ENCODE results near the gene ARHGEF37.
"Not testable (repeated sequence)": the region's sequence is repeated elsewhere in the genome, so short reads cannot be mapped to it uniquely, and the experiment has no call there.

The ARHGEF37 gene

DNA sequence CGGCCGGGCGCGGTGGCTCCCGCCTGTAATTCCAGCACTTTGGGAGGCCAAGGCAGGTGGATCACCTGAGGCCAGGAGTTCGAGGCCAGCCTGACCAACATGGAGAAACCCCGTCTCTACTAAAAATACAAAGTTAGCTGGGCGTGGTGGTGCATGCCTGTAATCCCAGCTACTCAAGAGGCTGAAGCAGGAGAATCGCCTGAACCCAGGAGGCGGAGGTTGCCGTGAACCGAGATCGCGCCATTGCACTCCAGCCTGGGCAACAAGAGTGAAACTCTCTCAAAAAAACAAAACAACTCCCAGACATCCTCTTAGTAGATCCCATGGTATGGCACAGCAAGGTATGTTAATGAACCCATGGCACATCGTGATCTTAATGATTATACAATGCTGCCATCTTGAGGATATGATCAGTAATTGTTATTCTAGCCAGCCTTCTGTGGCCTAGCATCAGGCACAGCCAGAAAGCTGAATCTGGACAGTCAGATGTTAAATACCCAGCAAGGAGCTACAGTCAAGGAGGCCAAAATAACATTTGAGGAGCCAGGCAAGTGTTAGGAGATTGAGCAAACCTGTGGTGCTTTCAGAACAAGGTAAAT, 16.7 kb upstream of the ARHGEF37 start:
- not testable (repeated sequence) for DNase-seq (ENCODE audit: low read depth in 3 of 3)

DNA sequence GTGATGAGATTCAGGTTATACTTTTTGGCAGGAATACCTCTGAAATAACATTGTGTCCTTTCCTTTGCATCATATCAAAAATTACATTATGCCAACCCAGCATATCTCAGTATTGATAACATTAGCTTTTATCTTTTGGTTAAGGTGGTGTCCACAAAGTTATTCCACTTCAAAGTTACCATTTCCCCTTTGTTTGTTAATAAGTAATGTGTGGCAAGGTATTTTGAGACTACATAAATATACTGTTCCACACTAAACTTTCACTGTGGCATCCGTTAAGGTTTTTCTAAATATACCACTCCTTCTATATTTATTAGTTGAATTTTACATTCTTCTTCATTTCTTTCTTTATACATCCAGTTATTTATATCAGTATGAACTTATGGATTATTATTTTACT, 14.1 kb upstream of the ARHGEF37 start:
- DNase-seq (ENCODE audit: low read depth in 3 of 3) = no peak

DNA sequence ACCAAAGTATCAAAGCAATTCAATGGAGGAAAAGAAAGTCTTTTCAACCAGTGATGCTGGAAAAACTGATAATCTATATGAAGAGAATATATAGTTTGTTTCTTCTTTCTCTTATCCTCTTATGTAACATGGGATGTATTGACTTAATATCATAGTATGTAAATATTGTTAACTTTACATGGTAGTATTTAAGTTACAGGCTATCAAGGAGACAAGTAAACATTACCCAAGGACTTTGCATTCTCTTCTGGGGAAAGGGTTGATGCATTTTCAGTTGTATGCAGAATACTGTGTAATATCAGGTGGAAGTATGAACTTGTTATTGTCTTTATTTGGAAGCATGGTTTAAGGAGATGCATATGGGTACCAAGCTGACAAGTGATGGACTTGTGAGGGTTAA, 9.1 kb upstream of the ARHGEF37 start:
- no peak for DNase-seq (ENCODE audit: low read depth in 3 of 3)

DNA sequence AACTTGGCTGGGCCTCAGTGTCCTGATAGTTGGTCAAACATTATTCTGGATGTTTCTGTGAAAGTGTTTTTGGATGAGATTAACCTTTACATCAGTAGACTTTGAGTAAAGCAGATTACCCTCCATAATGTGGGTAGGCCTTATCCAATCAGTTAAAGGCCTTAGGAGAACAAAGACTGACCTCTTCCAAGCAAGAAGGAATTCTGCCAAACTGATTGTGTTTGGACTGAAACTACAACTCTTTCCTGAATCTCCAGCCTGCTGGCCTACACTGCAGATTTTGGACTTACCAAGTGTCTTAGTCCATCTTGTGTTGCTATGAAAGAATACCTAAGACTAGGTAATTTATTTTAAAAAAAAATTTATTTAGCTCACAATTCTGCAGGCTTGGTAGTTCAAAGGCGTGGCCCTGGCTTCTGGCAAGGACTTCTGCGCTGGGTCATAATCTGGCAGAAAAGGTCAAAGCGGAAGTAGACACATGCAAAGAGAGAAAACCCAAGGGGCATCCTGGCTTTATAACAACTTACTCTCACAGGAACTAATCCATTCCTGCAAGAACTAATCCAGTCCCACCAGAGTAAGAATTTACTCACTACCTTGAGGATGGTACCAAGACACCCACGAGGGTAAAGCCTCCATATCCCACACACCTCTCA, 8.6 kb upstream of the ARHGEF37 start:
- no peak for DNase-seq (ENCODE audit: low read depth in 3 of 3)

DNA sequence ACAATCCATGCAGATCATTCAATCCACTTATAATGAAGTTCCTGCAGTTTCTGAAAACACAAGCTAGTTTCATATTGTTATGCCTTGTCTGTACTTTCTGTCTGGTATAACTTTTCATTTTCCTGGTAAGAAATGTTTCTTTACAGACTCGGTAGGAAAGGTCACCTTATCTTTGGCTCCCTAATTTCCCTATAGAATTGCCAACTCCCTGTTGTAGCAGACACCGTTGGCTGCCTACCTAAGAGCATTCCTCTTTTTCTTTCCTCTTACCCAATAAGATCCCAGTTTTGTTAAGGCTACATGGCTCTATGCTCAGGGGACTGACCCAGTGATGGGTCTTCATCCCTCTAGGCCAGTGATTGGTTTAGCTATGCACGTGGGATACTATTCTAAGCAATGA, 6.2 kb upstream of the ARHGEF37 start:
- no peak for DNase-seq (ENCODE audit: low read depth in 3 of 3)

DNA sequence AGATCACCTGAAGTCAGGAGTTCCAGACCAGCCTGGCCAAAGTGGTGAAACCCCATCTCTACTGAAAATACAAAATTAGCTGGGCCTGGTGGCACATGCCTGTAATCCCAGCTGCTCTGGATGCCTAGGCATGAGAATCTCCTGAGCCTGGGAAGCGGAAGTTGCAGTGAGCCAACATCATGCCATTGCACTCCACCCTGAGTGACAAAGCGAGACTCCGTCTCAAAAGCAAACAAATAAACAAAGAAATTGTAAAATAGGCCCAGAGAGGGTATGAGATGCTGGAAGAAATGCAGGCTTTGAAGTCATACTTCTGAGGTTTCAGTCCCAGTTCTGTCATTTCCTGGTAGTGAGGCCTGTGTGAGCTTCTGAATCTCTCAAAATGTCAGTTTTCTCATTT, 5.3 kb upstream of the ARHGEF37 start:
- no peak for DNase-seq (ENCODE audit: low read depth in 3 of 3)

DNA sequence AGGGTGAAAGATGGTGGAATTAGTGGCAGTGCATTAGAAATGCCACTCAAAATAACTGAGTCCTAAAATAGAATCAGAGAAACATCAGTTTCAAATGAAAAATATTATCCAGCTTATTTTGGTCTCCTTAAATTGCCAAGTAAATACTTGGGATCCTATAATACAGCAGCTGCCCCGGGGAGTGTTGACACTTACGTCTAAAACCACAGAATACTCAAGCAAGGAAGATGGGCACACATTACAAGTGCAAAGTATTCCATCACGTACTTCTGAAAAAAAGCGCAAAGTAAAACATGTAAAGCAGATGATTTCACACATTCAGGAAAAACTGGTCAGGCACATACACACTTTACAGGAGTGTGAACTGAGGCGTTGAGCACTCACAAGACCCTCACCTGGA, 2.4 kb upstream of the ARHGEF37 start:
- no peak for DNase-seq (ENCODE audit: low read depth in 3 of 3)

DNA sequence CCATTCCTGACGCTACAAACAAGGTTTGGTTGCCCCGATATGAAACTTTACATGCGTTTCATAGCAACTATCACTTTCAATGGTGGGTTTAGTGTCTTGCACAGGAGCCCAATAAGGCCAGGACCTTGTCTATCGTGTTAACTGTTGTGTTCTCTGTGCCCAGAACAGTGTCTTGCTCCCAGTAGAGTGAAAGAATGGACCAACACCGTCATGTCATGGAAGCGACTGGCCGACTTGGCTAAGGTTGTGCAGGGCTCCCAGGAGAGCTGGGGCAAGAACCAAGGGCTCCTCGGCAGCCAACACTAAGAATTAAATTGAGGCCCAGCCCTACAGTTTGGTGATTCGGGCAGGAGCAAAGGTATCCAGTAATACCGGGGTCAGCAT, 498 bp upstream of the ARHGEF37 start:
- no peak for DNase-seq (ENCODE audit: low read depth in 3 of 3)

DNA sequence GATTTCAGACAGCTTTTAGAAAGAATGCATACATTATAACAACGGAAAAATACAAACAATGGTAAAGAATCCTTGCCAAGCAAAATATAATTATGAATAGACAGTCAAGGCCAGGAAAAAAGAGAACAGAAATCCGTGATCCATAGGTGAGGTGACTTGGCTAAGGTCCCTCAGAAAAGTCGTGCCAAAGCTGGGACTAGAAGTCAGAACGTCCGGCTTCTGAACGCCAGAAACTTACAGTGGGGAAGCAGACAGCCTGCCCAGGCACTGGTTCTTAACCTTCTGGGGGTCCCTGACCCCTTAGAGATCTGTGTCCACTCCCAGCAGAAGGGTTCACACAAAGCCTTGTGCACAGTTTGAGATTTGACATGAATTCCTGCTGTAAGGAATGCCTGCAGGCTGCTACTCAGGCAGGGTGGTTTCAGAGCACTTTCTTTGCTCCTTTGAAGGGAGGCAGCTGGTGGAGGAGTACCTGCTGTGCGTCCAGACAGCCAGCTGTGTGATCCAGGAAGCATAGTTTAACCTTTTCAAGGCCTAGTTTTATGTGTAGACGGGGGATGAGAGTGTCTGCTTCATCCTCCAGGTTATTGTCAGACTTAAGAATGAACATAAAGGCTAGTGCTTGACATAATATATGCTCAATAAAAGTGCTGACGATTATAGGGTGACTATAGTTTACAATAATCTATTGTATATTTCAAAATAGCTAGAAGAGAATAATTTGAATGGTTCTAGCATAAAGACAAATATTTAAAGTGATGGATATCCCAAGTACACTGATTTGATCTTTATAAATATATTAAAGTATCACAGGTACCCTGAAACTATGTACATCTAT, 852 bp downstream of the ARHGEF37 start:
- DNase-seq (ENCODE audit: low read depth in 3 of 3) = no peak

DNA sequence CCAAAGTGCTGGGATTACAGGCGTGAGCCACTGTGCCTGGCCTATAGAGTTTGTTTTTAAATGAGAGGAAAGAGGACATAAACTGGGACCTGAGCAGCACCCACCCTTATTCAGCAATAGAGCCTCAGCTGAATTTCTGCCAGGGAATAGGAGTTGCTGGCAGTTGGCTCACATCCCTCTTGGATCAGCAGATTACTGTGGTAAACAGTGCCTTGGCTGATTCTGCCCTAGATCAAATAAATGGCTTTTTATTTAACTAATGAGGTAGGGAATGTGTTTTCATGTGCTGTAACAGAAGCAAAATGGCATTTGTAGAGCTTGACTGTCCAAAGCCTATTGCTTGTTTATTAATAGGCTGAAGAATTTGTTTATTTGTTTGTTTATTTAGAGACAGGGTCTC, 2.1 kb downstream of the ARHGEF37 start:
- DNase-seq (ENCODE audit: low read depth in 3 of 3) = no peak

DNA sequence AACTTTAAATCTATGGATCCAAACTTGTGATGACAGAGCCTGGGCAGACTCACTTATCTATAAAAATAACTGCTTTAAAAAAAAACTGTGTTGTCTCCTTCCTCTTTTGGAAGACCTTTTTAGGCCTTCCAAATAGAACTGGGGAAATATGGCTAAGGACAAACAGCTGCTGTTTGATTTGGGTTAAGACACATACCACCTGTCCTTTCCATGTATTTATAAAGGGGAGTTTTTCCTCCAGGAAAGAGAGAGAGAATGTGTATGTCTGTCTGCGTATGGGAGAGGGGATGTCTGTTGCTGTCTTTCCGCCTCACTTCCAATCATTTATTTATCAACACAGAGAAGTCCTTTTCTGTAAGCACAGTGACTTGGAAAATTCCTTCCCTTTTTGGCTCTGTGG, 2.8 kb downstream of the ARHGEF37 start:
- no peak for DNase-seq (ENCODE audit: low read depth in 3 of 3)

DNA sequence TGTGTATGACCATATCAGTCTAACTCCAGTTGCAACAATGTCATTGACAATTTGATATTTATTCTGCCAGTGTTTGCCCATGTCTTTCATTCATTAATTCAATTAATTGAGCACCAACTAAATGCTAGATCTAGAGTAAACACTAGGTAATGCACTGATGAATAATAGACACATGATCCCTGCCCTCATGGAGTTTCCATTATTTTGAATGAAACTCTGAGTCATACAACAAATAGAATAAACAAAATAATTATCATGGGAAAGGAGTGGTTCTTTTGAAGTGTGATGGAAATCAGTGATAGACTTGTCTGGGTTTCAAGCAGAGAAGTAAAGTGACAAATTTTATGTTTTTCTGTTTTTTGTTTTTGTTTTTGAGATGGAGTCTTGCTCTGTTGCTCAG, 4.6 kb downstream of the ARHGEF37 start:
- no peak for DNase-seq (ENCODE audit: low read depth in 3 of 3)

DNA sequence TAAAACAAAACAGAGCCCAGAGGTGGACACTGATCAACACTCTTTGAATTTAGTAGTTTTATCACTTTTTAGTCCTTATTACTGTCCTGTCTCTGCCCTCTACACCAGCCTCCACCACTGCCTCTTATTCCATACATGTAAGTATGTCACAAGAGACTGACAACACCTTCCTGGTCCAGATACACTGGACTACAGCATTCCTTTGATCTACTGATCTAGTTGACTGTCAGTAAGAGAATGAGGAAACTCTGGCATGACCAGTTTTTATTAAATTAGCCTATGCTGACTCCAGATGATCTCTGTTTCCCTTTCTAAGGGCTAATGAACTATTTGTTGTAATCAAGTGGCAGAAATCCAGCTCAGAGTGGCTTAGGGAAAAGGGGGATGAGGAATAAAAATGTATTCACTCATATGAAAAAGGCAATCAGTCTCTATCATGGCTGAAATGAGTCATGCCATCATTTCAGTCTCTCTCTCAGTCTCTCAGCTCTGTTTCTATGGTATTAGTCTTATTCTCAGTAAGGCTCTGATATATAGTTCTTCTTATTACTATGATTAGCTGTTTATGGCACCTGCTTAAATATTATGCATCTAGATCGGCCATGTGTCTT, 5.5 kb downstream of the ARHGEF37 start:
- no peak for DNase-seq (ENCODE audit: low read depth in 3 of 3)

DNA sequence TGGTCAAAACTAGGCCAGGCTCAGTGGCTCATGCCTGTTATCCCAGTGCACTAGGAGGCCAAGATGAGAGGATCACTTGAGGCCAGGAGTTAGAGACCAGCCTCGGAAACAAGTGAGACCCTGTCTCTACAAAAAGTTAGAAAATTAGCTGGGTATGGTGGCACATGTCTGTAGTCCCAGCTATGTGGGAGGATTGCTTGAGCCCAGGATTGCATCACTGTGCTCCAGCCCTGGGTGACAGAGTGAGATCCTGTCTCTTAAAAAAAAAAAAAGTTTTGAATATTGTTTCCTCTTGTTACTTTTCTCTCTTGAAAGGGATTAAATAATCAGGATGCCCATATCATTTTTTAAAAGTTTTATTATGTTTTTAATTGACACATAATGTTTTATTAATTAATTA, 7.6 kb downstream of the ARHGEF37 start:
- no peak for DNase-seq (ENCODE audit: low read depth in 3 of 3)

DNA sequence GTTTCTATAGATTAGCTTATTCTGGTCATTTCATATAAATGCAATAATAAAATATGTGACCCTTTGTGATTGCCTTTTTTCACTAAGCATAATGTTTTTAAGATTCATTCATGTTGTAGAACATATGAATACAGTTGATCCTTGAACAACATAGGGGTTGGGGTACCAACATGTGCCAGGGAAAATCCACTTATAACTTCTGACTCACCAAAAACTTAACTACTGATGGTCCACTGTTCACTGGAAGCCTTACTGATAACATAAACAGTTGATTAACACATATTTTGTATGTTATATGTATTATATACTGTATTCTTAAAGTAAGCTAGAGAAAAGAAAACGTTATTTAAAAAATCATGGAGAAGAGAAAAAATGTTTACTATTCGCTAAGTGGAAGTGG, 12.1 kb downstream of the ARHGEF37 start:
- DNase-seq (ENCODE audit: low read depth in 3 of 3) = no peak

DNA sequence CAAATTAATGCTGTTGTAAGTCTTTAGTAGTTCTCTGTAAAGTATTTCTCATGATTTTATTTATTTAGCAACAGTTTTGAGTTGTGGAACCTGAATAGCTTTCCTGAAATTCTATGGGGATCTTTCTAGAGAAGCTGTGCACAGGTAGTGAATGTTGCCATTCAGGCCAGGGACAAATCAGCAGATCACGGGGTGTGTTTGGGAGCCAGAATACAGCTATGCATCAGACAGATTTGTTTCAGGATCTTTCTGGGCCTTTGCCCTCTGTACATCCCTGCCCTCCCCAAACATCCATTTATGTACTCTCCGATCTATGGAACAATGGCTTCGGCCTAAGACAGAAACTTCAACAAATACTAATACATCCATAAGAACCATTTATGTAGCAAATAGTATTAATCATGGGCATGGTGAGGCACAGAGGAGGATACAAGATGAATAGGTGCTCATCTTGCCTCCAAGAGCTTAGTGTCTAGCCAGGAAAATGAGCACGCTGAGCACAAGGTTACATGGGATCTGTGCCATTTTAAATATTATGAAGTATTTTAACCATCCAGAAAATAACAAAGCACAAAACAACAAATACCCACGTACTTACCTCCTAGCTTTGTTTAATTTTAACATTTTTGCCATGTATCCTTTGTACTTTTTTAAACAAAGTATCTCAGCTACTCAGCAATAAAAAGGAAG, 13.1 kb downstream of the ARHGEF37 start:
- DNase-seq (ENCODE audit: low read depth in 3 of 3) = no peak

DNA sequence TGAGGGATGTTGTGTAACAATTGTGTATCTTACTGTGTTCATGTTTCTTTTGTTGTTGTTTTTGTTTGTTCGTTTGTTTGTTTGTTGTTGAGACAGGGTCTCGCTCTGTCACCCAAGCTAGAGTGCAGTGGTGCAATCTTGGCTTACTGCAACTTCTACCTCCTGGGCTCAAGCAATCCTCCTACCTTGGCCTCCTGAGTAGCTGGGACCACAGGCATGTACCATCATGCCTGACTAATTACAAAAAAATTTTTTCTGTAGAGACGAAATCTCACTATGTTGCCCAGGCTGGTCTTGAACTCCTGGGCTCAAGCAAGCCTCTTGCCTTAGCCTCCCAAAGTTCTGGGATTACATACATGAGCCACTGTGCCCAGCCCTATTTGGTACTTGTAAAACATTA, 13.8 kb downstream of the ARHGEF37 start:
- not testable (repeated sequence) for DNase-seq (ENCODE audit: low read depth in 3 of 3)

DNA sequence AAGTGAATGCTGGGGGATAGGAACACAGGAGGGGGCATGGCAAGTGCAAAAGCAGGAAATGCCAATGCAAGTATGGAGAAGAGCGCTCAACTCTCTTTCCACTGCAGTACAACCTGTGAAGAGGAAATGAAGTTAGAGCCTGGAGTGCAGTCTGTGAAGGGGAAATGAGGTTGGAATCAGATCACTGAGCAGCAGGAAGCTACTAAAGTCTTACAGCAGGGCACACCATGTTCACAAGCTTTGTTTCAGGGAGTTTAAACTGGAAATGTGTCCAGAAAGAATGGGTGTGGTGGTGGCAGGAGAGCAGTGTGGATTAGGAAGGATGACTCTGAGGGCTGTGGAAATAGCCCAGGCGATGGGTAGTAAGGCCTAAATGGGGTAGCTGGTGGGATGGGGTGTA, 15.4 kb downstream of the ARHGEF37 start:
- DNase-seq (ENCODE audit: low read depth in 3 of 3) = no peak

DNA sequence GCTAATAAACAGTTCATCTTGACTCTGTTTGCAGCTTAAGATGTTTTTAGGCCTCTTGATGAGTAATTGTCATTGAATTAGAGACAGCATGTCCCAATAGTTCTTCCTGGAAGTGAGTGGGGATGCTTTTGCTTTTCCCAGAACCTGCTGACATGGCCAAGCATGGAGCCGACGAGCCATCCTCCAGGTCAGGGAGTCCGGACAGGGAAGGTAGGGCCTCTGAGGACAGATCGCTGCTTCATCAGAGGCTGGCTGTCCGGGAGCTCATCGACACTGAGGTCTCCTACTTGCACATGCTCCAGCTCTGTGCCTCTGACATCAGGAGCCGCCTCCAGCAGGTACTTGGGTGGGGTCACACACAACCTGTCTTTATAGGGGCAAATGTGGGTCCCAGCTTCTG, 16.3 kb downstream of the ARHGEF37 start:
- no peak for DNase-seq (ENCODE audit: low read depth in 3 of 3)

DNA sequence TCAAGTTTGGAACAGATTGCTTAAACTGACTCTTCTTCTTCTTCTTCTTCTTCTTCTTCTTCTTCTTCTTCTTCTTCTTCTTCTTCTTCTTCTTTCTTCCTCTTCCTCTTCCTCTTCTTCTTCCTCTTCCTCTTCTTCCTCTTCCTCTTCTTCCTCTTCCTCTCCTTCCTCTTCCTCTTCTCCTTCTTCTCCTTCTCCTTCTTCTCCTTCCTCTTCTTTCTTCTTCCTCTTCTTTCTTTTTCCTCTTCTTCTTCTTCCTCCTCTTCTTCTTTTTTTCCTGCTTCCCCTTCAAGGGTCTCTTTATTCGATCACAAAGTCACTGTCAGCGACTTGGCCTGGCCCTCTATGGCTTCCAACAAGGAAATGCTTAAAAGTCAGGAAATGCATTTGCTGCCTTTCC, 16.9 kb downstream of the ARHGEF37 start:
- not testable (repeated sequence) for DNase-seq (ENCODE audit: low read depth in 3 of 3)

DNA sequence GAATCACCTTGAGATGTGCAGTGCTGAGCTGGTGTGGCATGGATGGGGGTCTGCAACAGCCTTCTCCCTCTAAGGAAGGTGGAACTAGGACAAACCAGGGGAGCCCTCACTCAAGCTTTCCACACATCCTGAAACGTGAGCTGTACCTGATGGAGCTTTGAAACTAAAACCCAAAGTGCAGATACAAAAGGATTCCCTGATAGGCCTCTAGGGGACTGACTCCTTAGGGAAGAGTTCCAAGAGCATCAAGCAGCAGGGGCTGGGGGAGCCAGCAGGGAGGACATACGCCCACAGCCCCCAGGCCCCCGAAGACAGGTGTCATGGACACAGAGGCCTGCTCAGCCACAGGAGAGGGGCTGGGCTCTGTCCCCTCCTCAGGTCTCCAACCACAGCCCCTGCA, 17.7 kb downstream of the ARHGEF37 start:
- DNase-seq (ENCODE audit: low read depth in 3 of 3) = no peak

DNA sequence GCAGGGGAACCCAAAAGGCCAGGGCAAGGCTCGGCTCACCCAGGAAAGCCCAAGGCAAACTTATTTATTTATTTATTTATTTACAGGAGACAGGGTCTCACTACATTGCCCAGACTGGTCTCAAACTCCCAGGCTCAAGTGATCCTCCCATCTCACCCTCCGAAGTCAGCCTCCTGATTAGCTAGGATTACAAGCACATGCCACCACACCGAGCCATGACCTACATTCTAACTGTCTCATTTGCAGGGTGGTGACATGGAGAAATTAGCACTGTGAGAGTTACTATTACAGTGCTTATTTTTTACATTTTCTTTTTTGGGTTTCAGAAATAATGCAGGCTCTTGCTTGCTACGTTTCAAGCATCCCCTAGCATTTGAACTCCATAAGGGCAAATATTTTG, 18.1 kb downstream of the ARHGEF37 start:
- DNase-seq (ENCODE audit: low read depth in 3 of 3) = no peak

Measured in stimulated activated CD4-positive, alpha-beta T cell treated with anti-CD3 and anti-CD28 coated beads, TNF-alpha, amount 100 ng/mL, for 24 hours (primary cell).